ENCODE measurements around the gene EEF1A2.
"Not testable (repeated sequence)": the region's sequence is repeated elsewhere in the genome, so short reads cannot be mapped to it uniquely, and the experiment has no call there.

The EEF1A2 gene

DNA sequence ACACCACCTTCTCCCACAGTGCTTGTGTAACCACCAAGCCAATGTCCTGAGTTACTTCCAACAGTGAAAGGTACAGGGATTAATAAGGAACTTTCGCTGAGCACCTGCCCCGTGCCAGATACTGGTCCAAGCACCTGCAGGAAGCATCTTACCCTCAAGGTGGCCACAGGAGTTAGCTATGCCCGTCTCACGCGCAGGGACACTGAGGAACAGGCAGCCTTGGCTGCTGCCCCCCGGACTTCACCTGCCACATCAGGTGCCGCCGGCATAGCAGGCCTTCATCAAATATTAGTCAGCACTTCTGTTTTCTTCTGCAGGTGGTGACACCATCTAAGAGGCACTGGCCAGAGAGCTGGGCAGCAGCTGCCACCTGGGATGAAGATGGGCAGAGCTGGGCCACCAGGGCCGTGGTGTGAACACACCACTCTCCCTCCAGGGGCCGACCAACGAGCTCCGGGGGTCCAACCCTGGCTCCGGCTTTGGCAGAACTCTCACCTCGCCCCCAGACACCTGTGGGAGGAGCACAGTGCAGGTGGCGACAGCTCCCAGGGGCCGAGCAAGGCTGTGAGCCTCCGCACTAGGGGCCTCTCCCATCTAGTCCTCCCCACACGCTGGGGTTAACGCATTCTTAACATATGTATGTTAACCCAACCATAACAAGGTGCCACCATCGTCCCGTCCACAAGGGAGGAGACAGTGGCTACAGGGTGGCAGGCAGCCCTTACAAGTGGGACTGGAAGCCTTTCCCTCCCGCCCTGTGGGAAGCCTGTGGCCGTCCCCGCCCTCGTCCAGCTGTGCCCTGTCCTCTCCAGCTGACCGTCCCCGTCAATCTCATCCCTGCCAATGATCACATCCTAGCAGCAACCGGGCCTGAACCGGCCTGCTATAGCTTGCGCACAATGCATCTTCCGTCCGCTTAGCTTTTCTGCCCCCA is 18.8 kb upstream of the EEF1A2 start:
- H3K9me3 Mint-ChIP-seq, result no peaks in the 10 kb centered on the region
- peaks cover 3% of the 10 kb centered on the region for H3K4me1 Mint-ChIP-seq
- H3K4me3 Mint-ChIP-seq, result no peak overlapping the region
- H3K27me3 Mint-ChIP-seq, result peaks cover 2% of the 10 kb centered on the region
- no peak overlapping the region for H3K27ac Mint-ChIP-seq
- peaks cover 2% of the 10 kb centered on the region for H3K36me3 Mint-ChIP-seq

DNA sequence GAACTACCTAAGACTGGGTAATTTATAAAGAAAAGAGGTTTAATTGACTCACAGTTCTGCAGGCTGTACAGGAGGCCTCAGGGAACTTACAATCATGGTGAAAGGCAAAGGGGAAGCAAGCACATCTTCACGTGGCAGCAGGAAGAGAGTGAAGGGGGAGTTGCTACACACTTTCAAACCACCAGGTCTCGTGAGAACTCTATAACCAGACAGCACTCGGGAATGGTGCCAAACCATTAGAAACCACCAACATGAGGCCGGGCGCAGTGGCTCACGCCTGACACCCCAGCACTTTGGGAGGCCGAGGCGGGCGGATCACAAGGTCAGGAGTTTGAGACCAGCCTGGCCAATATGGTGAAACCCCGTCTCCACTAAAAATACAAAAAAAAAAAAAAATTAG is 15.6 kb upstream of the EEF1A2 start:
- H3K4me1 Mint-ChIP-seq, H3K9me3 Mint-ChIP-seq, H3K27ac Mint-ChIP-seq, H3K4me3 Mint-ChIP-seq, H3K36me3 Mint-ChIP-seq: not testable (repeated sequence)
- peaks cover 11% of the 10 kb centered on the region for H3K27me3 Mint-ChIP-seq

DNA sequence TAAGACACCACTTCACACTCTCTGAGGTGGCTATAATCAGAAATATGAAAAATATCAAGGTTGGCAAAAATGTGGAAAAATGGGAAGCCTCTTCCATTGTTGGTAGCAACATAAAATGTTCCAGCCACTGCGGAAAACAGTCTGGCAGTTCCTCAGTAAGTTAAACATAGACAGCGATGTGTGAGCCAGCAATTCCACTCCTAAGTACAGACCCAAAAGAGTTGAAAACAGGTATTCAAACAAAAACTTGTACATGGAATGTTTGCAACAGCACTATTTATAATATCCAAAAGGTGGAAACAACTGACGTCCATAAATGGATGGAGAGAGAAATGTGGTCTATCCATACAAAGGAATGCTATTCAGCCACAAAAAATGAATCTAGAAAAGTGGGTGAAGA is 14.3 kb upstream of the EEF1A2 start:
- Mint-ChIP-seq H3K4me3 (no peak overlapping the region), H3K4me1 (no peaks in the 10 kb centered on the region), H3K27ac (no peak overlapping the region), H3K27me3 (peaks cover 16% of the 10 kb centered on the region), H3K36me3 (no peaks in the 10 kb centered on the region), H3K9me3 (no peaks in the 10 kb centered on the region)

DNA sequence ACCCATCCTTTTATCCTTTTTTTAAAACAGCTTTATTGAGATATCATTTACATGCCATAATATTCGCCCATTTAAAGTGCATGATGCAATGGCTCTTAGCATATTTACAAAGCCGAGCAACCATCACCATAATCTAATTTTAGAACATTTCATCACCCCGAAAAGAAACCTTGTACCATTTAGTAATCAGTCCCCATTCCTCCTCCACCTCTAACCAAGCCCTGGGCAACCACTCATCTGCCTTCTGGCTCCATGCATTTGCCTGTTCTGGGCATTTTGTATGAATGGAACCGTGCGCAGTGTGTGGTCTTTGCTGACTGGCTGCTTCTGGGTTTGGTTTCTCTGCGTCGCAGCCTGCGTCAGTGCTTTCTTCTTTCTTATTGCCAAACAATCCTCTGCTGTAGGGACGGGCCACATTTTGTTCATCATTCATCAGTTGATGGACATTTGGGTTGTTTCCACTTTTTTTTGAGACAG is 10.2 kb upstream of the EEF1A2 start:
- H3K36me3 Mint-ChIP-seq, result peaks cover under 1% of the 10 kb centered on the region
- no peaks in the 10 kb centered on the region for H3K4me1 Mint-ChIP-seq
- peaks cover 23% of the 10 kb centered on the region for H3K27me3 Mint-ChIP-seq
- H3K4me3 Mint-ChIP-seq, result no peak overlapping the region
- H3K9me3 Mint-ChIP-seq, result peaks cover 1% of the 10 kb centered on the region
- no peak overlapping the region for H3K27ac Mint-ChIP-seq

DNA sequence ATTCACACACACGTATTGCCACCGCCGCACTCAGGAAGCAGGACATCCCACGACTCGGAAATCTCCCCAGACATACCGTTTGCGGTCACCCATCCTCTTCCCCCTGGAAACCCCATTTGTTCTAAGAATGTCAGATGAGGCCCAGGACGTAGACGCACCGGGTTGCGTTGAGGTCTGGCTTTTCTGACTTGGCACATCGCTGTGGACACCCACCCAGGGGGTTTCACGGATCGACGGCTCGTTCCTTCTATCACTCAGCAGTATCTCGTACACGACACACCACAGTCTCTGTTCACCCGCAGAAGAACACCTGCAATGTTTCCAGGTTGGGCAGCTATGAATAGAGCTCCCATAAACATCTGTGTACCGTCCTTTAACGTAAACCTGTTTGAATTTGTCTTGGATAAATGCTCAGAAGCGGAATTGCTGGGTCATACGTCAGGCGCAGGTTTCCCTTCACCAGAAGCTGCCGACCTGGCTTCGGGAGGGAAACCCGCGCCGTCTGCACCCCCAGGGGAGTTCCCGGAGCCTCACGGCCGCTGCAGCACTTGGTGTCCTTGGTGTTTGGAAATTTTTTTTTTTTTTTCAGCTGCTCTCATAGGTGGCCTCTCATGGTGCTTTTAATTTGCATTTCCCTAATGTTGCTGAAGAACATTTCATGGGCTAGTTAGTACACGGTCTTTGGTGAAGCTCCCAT is 9.3 kb upstream of the EEF1A2 start:
- Mint-ChIP-seq H3K4me3 (no peak overlapping the region), H3K9me3 (peaks cover 4% of the 10 kb centered on the region), H3K27me3 (peaks cover 22% of the 10 kb centered on the region), H3K4me1 (no peaks in the 10 kb centered on the region), H3K36me3 (peaks cover 1% of the 10 kb centered on the region), H3K27ac (no peak overlapping the region)

- Mint-ChIP-seq H3K9me3 (peaks cover 4% of the 10 kb centered on the region), H3K36me3 (peaks cover 1% of the 10 kb centered on the region), H3K27me3 (peaks cover 21% of the 10 kb centered on the region), H3K27ac (peak overlapping the region; percentile 36), H3K4me3 (no peak overlapping the region), H3K4me1 (no peaks in the 10 kb centered on the region)
These were observed 8.3 kb upstream of the EEF1A2 start for GRCh38 chr20:63507083-63507743.

- no peaks in the 10 kb centered on the region for H3K4me1 Mint-ChIP-seq
- H3K36me3 Mint-ChIP-seq, result peaks cover 1% of the 10 kb centered on the region
- H3K9me3 Mint-ChIP-seq, result peaks cover 4% of the 10 kb centered on the region
- no peak overlapping the region for H3K27ac Mint-ChIP-seq
- H3K4me3 Mint-ChIP-seq, result no peak overlapping the region
- H3K27me3 Mint-ChIP-seq, result peaks cover 20% of the 10 kb centered on the region
These were observed 6.8 kb upstream of the EEF1A2 start for GRCh38 chr20:63505723-63506122.

- no peak overlapping the region for H3K27ac Mint-ChIP-seq
- peaks cover 4% of the 10 kb centered on the region for H3K9me3 Mint-ChIP-seq
- H3K36me3 Mint-ChIP-seq, result peaks cover 1% of the 10 kb centered on the region
- no peaks in the 10 kb centered on the region for H3K4me1 Mint-ChIP-seq
- H3K27me3 Mint-ChIP-seq, result peaks cover 17% of the 10 kb centered on the region
- no peak overlapping the region for H3K4me3 Mint-ChIP-seq
These were observed 6.4 kb upstream of the EEF1A2 start for GRCh38 chr20:63505281-63505680.

DNA sequence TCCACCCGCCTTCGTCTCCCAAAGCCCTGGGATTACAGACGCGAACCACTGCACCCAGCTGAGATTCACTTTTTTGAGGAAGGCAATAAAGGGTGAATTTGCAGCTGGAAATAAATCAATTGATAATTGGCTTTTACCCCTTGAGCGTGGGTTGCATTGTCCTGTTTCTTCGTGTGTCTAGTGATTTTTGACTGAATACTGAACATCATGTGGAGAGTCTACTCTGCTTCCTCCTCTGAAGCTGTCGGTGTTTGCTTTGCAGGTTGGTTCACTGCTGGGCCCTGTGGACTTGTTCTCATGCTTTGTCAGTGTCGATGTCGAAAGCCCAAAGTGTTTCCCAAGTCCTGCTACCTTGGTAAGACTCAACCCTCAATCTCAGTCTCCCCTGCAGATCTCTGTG is 5.8 kb upstream of the EEF1A2 start:
- no peak overlapping the region for H3K4me3 Mint-ChIP-seq
- H3K4me1 Mint-ChIP-seq, result no peaks in the 10 kb centered on the region
- H3K27me3 Mint-ChIP-seq, result peaks cover 15% of the 10 kb centered on the region
- peaks cover 1% of the 10 kb centered on the region for H3K36me3 Mint-ChIP-seq
- peaks cover 4% of the 10 kb centered on the region for H3K9me3 Mint-ChIP-seq
- no peak overlapping the region for H3K27ac Mint-ChIP-seq

DNA sequence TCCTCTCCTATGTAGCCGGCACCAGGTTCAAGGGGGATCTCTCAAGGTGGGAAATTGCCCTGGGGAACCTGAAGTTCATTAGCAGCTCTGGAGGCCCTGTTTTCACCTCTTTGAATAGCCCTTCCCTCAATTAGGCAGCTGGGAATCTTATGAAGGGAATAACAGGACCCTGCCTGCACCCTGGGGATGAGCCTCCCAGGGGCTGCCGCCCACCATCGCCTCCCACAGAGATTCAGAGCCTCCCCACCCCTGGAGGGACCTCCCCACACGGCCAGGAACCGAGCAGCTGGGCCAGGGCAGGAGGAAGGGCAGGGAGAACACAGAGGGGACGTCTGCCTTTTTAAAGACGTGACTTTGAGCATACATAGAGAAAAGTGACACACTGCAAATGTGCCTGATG is 4.6 kb upstream of the EEF1A2 start:
- Mint-ChIP-seq H3K4me1 (no peaks in the 10 kb centered on the region), H3K9me3 (peaks cover 4% of the 10 kb centered on the region), H3K27ac (no peak overlapping the region), H3K27me3 (peaks cover 11% of the 10 kb centered on the region), H3K36me3 (peaks cover 1% of the 10 kb centered on the region), H3K4me3 (no peak overlapping the region)

- Mint-ChIP-seq H3K9me3 (peaks cover 4% of the 10 kb centered on the region), H3K4me1 (no peaks in the 10 kb centered on the region), H3K27ac (no peak overlapping the region), H3K4me3 (no peak overlapping the region), H3K36me3 (peaks cover 1% of the 10 kb centered on the region), H3K27me3 (peaks cover 6% of the 10 kb centered on the region)
These were observed 3.8 kb upstream of the EEF1A2 start for GRCh38 chr20:63502671-63503172.

GRCh38 chr20:63501818-63502670 is 3.2 kb upstream of the EEF1A2 start:
- H3K4me1 Mint-ChIP-seq, result no peaks in the 10 kb centered on the region
- H3K27ac Mint-ChIP-seq, result no peak overlapping the region
- H3K36me3 Mint-ChIP-seq, result peaks cover 1% of the 10 kb centered on the region
- H3K4me3 Mint-ChIP-seq, result no peak overlapping the region
- peaks cover 4% of the 10 kb centered on the region for H3K9me3 Mint-ChIP-seq
- H3K27me3 Mint-ChIP-seq, result peaks cover 9% of the 10 kb centered on the region

DNA sequence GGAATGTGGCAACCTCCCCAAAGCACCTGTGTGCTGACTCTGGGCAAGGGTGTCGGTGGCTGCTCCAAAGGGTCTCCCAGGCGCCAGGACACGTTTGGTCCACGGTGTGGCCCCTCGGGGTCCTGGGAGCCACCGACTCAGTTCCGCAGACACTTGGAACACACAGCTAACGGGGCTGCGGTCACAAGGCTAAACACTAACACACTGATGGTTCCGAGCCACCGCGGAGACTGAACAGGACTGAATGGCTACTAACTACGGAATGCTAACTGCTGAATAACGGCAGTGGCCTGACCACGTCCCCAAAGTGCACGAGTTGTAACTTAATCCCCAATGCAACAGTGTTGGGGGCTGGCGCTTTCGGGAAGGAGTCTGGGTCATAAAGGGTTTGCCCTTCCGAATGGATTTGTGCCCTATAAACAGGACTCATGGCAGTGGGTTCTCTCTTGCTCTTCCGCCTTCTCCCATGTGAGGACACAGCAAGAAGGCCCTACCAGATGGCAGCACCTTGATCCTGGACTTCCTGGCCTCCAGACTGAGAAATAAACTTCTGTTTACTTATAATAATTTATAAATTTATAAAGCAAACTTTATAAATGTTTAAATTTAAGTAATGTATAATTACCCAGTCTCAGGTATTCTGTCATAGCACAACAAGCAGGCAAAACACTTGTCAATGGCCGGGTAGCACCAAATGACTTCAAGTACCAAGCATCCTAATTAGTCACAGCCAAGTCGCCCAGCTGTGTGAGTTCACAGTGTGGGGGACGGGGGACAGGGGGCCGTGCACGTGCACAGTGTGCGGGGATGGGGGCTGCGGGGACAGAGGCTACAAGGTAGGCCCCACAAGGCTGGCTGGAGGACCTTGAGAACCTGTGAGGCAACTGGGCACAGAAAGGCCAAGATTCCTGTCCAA is 2.3 kb upstream of the EEF1A2 start:
- H3K4me1 Mint-ChIP-seq, result peaks cover 3% of the 10 kb centered on the region
- no peak overlapping the region for H3K27ac Mint-ChIP-seq
- peaks cover 4% of the 10 kb centered on the region for H3K9me3 Mint-ChIP-seq
- H3K36me3 Mint-ChIP-seq, result peaks cover 1% of the 10 kb centered on the region
- H3K27me3 Mint-ChIP-seq, result peaks cover 10% of the 10 kb centered on the region
- no peak overlapping the region for H3K4me3 Mint-ChIP-seq
